KBM-7 (cell line): ENCODE measurements around the gene CDC37.

ENCODE experiments used
- DNase-seq: peaks from one replicate; pipeline ENCODE4 v3.0.0-alpha.2; 2015
- in situ Hi-C: fragments of 300-500 bp; cut with MboI; formaldehyde crosslinking; loops from 2 replicates; pipeline ENCODE4 v1.14.3; 2020; ENCODE audit warnings: low sequenced_read_pairs, low pct_unique_long_range_greater_than_20kb, mixed read lengths

CDC37 gene

DNA sequence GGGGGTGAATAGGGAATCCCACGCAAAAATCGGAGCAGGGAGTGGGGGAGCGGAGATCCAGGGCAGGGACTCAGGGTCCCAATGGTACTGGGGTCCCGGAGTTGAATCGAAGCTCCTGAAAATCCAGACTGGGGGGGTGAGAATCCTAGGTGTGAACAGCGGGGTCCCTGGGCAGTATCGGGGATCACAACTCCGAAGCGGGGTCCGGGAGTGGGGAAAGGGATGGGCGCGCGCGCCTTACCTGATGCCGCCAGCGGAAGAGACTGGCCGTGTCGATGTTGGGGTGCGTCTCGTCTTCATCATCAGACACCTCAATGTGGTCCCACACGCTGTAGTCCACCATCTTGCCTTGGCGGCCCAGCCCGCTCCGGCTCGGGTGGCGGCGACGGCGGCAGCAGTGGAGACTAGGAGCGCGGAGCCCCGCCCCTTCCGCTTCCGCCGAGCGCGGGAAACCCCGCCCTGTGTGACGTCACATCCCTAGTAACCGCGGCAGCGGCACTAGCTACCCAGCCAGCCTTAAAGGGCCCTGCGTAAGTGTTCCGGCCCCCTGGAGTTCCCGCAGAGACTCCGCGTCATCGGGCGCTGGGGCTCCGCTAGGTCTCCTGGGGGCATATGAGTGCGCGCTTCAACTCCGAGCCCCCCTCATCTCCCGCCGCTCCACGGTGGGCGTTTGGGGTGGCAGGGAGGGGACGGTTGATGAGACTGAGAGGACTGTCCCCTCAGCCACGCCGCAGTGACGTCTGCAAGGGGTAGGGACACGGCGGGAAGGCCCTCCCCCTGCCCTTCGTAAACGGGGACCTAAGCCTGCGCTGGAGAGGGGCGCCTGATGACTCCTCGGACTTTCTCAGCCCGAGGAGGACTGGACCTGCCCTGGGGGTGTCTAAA, at the start of gene CDC37:
Gene CDC37 (minus strand): TSS at position 406 of the 885 bp plus-strand sequence. CDS start 63 bp downstream, at position 343.
- in situ Hi-C loops = no loop called here
- peak; percentile 97 for DNase-seq

DNA sequence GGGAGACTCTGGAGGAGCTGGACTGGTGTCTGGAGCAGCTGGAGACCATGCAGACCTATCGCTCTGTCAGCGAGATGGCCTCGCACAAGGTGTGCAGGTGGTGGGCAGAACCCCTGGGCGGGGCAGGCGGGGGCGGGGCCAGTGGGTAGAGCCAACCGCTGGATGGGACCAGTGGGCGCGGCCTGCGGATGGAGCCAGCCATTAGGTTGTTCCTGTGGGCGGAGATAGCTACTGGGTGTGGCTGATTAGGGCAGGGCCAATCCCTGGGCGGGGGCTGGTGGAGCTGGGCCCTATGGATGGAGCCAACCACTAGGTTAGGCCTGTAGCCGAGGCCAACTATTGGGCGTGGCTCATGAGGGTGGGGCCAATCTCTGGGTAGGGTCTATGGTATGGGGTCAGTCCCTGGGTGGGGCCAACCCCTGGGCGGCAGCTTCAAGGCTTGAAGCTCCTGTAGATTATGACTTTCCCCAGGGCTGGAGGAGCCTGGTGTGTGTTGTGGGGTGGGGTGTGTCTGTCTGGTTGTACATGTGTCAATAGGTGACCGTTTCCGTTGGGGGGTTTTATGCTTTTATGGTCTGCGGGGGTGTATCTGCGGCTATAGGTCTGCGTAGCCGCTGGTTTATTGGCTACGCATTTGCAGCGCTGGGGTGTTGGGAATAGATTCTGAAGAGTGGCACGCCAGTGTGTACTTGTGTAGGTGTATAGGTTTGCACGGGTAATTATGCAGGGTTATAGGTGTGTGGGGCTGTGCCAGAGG, 47.7 kb upstream of the CDC37 start:
- peak; percentile 12 for DNase-seq
- in situ Hi-C loops = no loop called here

DNA sequence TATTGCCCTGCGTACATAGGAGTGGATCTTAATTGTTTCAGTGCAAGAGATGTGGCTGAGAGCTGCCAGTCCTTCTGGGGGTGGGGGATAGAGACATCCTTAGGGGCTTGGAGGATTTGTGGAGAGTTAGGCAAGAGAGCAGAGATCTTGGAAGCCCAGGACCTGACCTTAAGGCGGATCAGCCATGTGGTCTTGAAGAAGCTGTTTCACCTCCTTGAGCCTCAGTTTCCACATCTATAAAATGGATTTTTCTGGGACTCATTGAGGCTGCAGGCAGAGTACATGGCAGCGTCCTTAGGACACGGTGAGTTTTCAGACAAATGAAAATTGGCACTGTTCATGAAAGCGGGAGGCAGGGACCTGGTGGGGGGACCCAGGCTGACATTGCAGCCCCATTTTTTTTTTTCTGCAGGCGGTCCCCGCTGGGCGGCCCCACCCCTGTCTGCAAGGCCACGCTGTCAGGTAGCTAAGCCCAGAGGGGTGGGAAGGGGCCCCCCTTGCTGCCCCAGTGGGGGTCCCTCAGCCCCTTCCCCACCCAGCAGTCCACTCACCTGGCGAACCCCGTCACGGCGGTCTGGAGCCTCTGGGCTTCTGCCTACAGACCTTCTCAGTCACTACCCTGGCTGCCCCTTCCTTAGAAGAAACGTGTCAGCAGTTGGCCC, 47.0 kb upstream of the CDC37 start:
- DNase-seq = no peak
- in situ Hi-C loops = no loop called here

DNA sequence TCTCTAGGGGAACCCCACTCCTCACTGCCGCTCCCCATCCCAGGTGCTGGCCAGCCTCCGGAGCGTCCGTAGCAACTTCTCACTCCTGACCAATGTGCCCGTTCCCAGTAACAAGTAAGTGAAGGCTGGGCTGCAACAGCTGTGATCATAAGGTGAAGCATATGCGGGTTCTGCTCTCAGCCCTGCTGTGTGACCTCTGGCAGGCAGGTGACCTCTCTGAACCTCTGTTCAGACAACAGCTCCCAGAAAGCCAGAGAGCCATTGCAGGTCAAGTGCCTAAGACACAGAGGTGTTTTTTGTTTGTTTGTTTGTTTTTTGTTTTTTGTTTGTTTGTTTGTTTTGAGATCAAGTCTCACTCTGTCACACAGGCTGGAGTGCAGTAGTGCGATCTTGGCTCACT, 45.7 kb upstream of the CDC37 start:
- in situ Hi-C loops = no loop called here
- DNase-seq = no peak

DNA sequence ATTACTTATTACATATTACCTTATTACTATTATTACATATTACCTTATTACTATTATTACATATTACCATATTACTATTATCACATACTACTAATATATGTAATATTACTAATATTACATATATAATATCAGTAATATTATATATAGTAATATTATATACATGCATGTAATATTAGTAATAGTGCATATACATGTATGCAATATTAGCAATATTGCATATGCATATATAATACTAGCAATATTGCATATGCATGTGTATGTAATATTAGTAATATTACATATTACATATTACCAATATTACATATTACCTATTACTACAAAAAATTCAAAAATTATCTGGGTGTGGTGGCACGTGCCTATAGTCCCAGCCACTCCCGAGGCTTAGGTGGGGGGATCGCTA, 39.4 kb upstream of the CDC37 start:
- in situ Hi-C loops = no loop called here
- DNase-seq = no peak

DNA sequence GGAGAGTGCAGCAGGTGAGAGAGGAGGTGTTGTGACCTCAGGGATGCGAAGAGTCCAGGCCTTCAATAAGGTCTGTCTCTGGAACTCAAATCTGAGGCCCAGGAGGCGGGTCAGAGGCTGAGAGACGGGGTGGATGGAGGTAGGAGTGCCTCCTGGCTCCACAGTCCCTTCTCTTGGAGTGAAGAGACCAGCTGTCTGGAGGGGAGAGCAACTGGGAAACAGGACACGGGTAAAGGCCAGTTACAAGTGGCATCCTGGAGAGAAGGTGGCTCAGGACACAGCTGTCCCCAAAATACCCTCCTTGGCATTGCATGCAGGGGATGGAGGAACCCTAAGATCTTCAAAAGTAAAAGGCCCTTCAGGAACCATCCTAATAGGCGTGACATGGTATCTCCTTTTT, 36.2 kb upstream of the CDC37 start:
- in situ Hi-C loops = no loop called here

DNA sequence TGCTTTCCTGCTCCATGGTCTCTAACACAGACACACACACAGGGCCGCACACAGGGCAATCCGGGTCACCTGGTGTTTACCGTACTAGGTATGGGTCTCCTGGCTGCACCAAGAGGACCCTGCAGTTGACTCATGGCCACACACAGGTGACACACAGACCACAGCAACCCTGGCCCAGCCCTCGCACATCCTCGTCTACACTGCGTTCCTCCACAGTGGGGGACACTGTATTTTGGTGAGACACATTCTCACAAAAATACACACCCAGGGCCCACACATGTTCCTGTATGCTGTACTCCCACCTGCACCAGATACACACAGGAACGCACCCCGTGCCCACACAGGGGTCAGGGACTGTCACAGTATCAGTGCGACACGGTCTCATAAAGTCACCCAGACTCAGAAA, 29.8 kb upstream of the CDC37 start:
- no peak for DNase-seq
- in situ Hi-C loops = no loop called here

More for the DNA sequence above, 36.2 kb upstream of the CDC37 start:
- no peak for DNase-seq

DNA sequence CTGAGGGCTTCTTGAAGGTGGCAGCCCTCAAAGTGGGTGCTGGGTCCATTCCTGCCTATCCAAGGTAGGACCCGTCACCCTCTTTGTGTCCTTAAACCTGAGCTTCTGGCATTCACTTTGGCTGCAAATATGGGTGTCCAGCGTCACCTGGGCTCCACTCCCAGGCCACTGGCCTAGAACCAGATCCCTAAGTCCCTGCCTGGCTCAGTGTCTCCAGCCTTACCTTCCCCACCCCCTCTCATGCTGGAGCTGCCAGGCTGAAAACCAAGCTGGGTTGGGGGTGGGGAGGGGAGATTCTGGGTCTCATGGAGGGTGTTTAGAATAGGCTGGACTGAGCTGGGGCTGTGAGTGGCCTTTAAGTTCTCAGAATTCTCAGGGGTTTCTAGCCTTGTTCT, 29.4 kb upstream of the CDC37 start:
- no peak for DNase-seq
- in situ Hi-C loops = no loop called here

DNA sequence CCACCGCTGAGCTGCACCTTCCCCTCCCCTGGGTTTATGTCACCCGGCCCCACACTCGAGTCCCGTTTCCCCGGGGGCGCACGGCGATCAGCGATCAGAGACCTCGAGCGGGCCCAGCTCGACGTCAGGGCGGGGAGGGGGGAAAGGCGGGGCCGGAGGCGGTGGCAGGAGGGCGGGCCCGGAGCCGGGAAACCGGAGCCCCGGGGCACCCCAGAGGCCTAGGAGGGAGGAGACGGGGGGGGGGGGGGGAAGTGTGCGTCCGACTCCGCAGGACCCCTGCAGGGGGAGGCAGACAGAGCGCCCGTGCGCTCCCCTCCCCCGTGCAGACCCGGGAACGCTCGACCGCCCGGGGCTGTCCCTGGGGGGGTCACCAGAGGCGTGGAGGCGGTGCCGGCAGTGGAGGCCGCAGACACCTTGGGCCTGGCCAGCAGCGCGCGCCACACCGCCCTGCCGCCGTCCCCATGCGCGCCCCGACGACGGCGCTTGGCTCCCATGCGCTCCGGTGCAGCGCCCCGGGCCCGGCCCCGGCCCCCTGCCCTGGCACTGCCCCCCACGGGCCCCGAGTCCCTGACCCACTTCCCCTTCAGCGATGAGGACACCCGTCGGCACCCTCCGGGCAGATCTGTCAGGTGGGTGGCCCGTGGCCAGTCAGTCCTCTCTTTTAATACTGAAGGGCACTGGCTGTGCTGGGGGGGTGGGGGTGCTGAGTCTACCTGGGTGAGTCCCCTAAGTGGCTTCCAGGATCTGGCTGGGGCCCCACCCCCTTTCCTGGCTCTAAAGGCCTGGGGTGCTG, 28.8 kb upstream of the CDC37 start:
- DNase-seq = no peak
- in situ Hi-C loops = no loop called here

DNA sequence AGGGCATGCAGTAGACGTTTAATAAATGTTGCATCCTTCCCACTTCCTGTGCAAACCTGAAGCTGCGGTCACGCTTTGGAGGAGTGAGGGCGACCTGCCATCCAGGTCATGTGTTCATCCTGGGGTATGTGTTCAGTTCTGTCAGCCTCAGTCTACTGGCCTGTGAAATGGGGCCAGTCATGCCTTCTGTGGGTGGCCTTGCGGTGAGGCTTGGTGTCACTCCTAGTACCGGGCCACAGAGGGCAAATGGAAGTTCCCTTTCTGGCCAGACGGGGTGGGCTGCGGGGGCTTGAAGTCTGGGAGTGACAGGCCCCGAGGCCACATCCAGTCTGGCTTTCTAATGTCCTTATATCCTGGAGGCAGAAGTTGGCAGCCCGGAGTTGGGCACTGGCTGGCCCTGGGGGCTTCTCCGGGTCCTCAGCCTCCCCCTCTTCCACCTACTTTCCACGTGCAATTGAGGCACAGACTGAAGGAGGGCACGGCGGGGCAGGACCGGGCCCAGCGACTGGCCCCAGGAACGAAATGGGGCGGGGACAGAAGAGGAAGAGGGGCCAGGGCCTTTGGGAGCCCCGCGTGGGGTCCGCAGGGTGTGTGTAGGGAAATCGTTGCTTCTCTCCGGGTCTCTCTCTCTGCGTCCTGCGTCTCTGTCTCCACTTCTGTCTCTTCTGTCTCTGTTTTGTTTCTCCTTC, 28.1 kb upstream of the CDC37 start:
- in situ Hi-C loops = no loop called here
- DNase-seq = no peak

DNA sequence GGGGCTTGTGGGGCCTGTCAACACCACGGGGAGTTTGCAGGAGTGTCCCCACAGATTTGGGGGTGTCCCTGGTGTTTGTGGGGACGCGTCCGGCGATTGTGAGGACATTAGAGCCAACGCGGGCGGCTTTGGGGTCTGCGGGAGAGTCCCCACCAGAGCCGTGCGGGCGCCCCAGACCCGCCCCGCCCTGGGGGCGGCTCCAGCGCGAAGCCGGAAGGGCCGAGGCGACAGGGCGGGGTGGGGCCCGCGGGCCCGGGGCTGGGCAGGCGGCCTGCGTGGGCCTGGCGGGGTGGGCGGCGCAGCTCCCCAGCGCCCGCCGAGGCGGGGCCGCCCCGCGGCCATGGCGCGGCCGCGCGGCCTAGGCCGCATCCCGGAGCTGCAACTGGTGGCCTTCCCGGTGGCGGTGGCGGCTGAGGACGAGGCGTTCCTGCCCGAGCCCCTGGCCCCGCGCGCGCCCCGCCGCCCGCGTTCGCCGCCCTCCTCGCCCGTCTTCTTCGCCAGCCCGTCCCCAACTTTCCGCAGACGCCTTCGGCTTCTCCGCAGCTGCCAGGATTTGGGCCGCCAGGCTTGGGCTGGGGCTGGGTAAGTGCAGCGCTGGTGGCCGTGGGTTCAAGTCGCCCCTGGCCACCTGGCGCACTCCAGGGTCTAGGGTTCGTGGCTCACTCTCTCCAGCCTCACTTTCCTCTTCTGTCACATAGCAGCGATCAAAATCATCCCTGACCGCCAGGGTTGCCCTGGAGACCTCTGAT, 27.3 kb upstream of the CDC37 start:
- DNase-seq = no peak
- in situ Hi-C loops = no loop called here

DNA sequence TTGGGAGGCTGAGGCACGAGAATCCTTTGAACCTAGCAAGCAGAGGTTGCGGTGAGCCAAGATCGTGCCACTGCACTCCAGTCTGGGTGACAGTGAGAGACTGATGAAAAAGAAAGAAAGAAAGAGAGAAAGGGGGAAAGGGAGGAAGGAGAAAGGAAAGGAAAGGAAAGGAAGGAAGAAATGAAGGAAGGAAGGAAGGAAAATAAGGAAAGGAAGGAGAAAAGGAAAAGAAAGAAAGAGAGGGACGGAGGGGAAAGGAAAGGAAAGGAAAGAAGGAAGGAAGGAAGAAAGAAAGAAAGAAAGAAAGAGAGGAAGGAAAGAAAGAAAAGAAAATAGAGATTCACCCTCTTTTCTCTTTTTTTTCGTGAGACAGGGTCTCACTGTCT, 25.6 kb upstream of the CDC37 start:
- DNase-seq = no peak
- in situ Hi-C loops = no loop called here

DNA sequence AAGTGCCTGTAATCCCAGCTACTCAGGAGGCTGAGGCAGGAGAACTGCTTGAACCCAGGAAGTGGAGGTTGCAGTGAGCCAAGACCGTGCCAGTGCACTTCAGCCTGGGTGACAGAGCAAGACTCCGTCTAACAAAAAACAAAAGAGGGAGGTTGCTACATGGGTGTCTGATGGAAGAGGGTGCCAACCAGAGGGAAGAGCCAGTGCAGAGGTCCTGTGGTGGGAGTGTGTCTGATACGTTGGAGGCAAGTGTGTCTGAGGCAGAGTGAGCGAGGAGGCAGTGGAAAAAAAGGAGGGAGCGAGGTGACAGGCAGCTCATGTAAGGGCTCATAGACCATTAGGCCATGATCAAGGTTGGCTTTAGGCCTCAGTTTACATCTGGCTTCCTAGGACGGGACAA, 23.8 kb upstream of the CDC37 start:
- no peak for DNase-seq
- in situ Hi-C loops = no loop called here

DNA sequence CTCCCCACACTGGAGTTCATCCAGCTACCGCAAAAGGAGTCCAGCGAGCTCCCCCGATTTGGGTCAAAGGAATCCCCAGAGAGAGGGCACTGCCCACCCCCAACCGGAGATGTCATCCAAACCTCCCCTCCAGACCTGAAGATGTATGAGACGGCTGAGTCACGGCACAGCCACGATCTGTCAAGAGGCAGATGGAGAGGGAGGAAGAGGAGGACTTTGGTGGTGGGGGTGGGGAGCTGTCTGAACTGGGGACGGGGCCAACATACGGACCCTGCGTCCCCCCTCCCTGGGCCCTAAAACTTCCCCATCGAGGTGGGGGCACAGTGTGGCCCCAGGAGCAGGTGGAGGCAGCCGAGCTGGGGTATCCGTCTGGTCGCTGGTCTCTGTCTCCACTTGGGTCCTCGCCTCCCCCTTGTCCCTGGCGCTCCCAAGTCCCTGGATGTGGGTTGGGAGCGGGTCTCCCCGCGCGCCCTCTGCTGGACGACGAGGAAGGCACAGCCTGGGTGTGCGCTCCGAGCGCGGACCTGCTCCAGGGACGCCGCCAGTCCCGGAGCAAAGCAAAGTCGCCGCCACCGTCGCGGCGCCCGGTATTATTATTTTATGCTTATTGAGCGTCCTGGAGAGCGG, 20.8 kb upstream of the CDC37 start:
- DNase-seq = peak; percentile 95
- in situ Hi-C loops = no loop called here

DNA sequence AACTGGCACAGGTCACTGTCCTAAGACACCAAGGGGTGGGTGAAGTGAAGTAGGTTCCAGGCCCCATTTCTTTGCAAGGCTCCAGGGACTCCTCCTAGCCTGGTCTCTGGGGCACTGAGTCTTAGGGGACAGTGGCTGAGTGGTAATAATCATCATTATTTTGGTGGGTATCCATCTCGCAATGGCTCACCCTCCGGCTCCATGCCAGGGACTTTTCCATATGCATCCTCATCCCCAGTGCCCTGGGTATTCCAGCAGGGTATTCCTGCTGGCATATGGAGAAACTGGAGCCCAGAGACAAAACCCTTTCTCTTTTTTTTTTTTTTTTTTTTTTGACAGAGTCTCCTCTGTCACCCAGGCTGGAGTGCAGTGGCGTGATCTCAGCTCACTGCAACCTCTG, 19.5 kb upstream of the CDC37 start:
- in situ Hi-C loops = no loop called here
- no peak for DNase-seq

DNA sequence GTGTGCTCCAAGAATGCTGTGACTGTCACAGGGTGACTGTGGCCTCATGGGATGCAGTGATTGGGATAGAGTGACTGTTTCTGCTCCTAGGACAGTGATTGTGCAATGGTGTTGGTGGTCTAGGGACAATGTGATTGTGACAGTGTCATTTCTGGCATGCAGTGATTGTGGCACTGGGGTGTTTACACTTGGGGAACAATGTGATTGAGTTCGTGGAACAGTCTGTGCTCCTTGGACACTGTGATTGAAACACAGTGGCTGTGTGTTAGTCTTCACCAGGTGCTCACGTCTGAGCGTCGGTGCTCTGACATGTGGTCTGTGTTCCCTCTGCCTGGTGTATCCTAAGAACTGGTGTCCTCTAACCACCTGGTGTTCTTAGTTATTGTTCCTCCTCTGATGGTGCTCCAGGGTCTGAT, 18.7 kb upstream of the CDC37 start:
- in situ Hi-C loops = no loop called here
- no peak for DNase-seq

DNA sequence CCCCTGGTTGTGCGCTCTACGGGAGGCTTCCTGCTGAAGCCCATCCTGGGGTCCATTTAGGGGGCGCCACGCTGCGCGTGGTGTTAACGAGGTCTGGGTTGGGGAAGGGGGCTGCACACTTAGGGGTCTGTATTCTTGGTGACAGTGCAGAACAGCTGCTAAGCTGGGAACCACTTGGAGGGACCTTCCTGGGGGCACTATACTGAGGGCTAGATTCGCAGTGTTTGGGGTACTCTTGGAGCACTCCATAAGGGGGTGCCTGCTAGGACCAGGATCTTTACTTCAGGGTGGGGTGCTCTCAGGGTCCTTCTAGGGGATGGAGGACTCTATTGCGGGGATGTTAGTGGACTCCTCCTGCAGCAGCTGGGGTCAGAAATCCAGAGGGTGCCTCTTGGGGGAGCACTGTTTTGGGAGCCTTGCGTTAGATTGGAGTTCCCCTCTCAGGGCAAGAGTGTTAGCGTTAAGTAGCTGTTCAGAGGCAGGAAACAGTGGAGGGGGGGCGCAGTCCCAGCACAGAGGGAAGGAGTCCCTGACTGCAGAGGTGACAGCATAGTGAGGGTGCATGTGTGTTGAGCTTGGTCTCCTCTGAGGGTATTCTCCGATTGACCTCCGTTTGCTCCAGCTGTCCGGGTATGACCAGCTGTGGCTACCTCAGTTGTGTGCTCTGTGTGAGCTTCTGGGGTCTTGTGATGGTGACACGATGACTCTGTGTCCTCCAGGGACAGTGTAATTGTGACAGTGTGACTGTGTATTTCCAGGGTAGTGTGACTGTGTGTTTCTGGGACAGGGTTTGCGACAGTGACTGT, 18.1 kb upstream of the CDC37 start:
- in situ Hi-C loops = no loop called here
- DNase-seq = no peak
